ENCODE measurements around the gene SDCBP2.

GRCh38 chr20:1263853-1264252, 65.1 kb downstream of the SDCBP2 start:
- no peak for TF ChIP-seq POLR2A (IDR thresholded peaks at IDR 0.05)
- no peak for TF ChIP-seq CTCF (IDR thresholded peaks at IDR 0.05)

All from uterus (tissue), 2 donors.